Gastrocnemius medialis (tissue), 4 donors: ENCODE measurements around the gene PRKG1.

Experiments
- CTCF ChIP-seq, 5 experiments: fragments of 450-650 bp in 3 of 5; fragments of 200-600 bp in 2 of 5; sonication (generic) in 2 of 5; IDR thresholded peaks in 4 of 5; conservative IDR thresholded peaks in 1 of 5; 1 replicate in 4 of 5; 2 replicates in 1 of 5; pipeline ENCODE4 v1.5.1; 2016 to 2019; ENCODE audit warnings: antibody characterized with exemption in 5 of 5, mild to moderate bottlenecking in 3 of 5, moderate library complexity in 3 of 5
- POLR2A ChIP-seq, 2 donors: fragments of 450-650 bp; IDR thresholded peaks; one replicate each; pipeline ENCODE4 v1.6.1; 2017; ENCODE audit warnings: antibody characterized with exemption in 2 of 2, mild to moderate bottlenecking in 2 of 2, moderate library complexity in 2 of 2

DNA sequence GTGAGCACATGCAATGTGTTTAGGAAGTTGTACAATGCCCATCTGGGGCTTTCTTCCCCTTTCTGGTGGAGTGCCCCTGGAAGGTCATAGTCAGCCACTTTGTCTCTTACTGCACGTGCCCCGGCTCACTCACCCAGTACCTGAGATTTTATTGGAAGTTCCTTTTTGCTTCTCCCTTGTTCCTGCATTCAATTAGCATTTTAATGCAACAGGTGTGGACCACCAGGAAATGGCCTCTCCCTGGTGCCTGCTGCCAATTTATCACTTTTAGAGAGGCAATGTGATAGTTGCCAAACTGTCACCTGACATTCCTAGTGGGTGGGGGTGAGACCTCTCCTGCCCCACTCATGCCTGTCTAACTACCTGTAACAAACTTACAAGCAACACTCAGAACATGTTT lies 946.4 kb downstream of the PRKG1 start:
- TF ChIP-seq CTCF (IDR thresholded peaks at IDR 0.05 in 4 of 5, conservative IDR thresholded peaks at IDR 0.05 in 1 of 5) = no peak
- no peak for TF ChIP-seq POLR2A (IDR thresholded peaks at IDR 0.05)
